ENCODE results near the gene FAAP20. TPM values are rescaled to one million over a fixed set of nuclear protein-coding genes. Genes with fewer than 3 reads are reported as not detected.
A peak's percentile ranks its signal among the peaks of the same experiment; 100 is the strongest.

The FAAP20 gene
- total RNA-seq, 1 donor from 2014 or later: 93.7 TPM

DNA sequence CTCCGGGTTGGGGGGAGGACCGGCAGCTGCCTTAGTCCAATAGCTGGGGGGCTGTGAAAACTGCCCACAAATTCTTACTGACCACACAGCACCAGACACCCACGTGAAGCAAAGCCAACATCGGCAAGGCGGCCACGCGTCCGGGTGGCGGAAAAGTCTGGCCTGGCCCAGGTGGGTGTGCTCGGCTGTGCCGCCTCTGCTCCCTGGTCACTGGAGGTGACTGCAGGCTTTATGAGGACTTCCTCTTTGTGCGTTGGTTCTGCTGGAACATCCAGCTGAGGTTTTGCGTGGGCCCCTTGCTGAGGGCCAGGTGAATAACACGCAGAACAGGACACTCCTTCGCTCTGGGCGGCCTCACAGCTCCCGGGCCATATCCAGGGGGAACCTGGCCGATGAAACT is 35.4 kb downstream of the FAAP20 start:
- Mint-ChIP-seq H3K36me3 (ENCODE audit: low read depth) (peaks cover 12% of the 10 kb centered on the region), H3K4me1 (no peaks in the 10 kb centered on the region), H3K9me3 (peaks cover 7% of the 10 kb centered on the region), H3K27ac (ENCODE audit: unreplicated experiment) (no peak overlapping the region), H3K27me3 (ENCODE audit: low read depth) (no peaks in the 10 kb centered on the region), H3K4me3 (no peak overlapping the region)
- no peak for DNase-seq (ENCODE audit: low read depth, low spot score)
- TF ChIP-seq, protein P1, sequence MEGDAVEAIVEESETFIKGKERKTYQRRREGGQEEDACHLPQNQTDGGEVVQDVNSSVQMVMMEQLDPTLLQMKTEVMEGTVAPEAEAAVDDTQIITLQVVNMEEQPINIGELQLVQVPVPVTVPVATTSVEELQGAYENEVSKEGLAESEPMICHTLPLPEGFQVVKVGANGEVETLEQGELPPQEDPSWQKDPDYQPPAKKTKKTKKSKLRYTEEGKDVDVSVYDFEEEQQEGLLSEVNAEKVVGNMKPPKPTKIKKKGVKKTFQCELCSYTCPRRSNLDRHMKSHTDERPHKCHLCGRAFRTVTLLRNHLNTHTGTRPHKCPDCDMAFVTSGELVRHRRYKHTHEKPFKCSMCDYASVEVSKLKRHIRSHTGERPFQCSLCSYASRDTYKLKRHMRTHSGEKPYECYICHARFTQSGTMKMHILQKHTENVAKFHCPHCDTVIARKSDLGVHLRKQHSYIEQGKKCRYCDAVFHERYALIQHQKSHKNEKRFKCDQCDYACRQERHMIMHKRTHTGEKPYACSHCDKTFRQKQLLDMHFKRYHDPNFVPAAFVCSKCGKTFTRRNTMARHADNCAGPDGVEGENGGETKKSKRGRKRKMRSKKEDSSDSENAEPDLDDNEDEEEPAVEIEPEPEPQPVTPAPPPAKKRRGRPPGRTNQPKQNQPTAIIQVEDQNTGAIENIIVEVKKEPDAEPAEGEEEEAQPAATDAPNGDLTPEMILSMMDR (conservative IDR thresholded peaks at IDR 0.05): no peak

- H3K27ac Mint-ChIP-seq (ENCODE audit: unreplicated experiment): peak overlapping the region; percentile 72
- H3K4me3 Mint-ChIP-seq: no peak overlapping the region
- peaks cover 7% of the 10 kb centered on the region for H3K9me3 Mint-ChIP-seq
- H3K36me3 Mint-ChIP-seq (ENCODE audit: low read depth): peaks cover 12% of the 10 kb centered on the region
- H3K27me3 Mint-ChIP-seq (ENCODE audit: low read depth): no peaks in the 10 kb centered on the region
- TF ChIP-seq, protein P1 (conservative IDR thresholded peaks at IDR 0.05): no peak
- DNase-seq (ENCODE audit: low read depth, low spot score): no peak
- H3K4me1 Mint-ChIP-seq: no peaks in the 10 kb centered on the region
Observed at GRCh38 chr1:2158272-2158671, 36.3 kb downstream of the FAAP20 start.

- H3K4me1 Mint-ChIP-seq: no peaks in the 10 kb centered on the region
- TF ChIP-seq, protein P1 (conservative IDR thresholded peaks at IDR 0.05): no peak
- DNase-seq (ENCODE audit: low read depth, low spot score): no peak
- H3K4me3 Mint-ChIP-seq: no peak overlapping the region
- H3K27ac Mint-ChIP-seq (ENCODE audit: unreplicated experiment): peak overlapping the region; percentile 72
- no peaks in the 10 kb centered on the region for H3K27me3 Mint-ChIP-seq (ENCODE audit: low read depth)
- peaks cover 7% of the 10 kb centered on the region for H3K9me3 Mint-ChIP-seq
- H3K36me3 Mint-ChIP-seq (ENCODE audit: low read depth): peaks cover 10% of the 10 kb centered on the region
Observed at GRCh38 chr1:2157856-2158255, 36.7 kb downstream of the FAAP20 start.

- Mint-ChIP-seq H3K36me3 (ENCODE audit: low read depth) (peaks cover 9% of the 10 kb centered on the region), H3K27ac (ENCODE audit: unreplicated experiment) (no peak overlapping the region), H3K9me3 (peaks cover 7% of the 10 kb centered on the region)
Observed at GRCh38 chr1:2156866-2157265, 37.7 kb downstream of the FAAP20 start.

DNA sequence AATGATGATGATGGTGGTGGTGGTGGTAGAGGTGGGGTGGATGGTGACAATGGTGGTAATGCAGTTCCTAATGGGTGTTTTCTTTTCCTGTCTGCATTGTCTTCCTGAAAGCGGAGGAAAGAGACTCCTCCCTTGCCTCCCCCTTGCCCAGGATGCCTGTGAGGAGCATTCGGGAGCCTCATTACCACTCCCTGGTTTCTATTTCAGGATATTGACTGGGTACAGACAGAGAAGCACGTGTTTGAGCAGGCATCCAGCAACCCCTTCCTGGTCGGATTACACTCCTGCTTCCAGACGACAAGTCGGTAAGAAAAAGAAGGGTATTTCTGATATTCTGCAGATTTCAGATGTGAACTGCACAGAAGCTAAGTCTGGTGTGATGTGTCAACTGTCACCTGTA is 38.8 kb downstream of the FAAP20 start:
- no peak for DNase-seq (ENCODE audit: low read depth, low spot score)
- Mint-ChIP-seq H3K9me3 (peaks cover 7% of the 10 kb centered on the region), H3K36me3 (ENCODE audit: low read depth) (peaks cover 9% of the 10 kb centered on the region), H3K4me1 (no peaks in the 10 kb centered on the region), H3K4me3 (no peak overlapping the region), H3K27me3 (ENCODE audit: low read depth) (no peaks in the 10 kb centered on the region), H3K27ac (ENCODE audit: unreplicated experiment) (no peak overlapping the region)
- TF ChIP-seq, protein P1 (conservative IDR thresholded peaks at IDR 0.05): no peak

More at GRCh38 chr1:2156866-2157265, 37.7 kb downstream of the FAAP20 start:
- Mint-ChIP-seq H3K27me3 (ENCODE audit: low read depth) (no peaks in the 10 kb centered on the region), H3K4me1 (no peaks in the 10 kb centered on the region), H3K4me3 (no peak overlapping the region)
- TF ChIP-seq, protein P1 (conservative IDR thresholded peaks at IDR 0.05): no peak
- no peak for DNase-seq (ENCODE audit: low read depth, low spot score)
